Right renal cortex interstitium (tissue), 3 donors: ENCODE data around the gene TBC1D22B. TPM values are rescaled to one million over a fixed set of nuclear protein-coding genes. Genes with fewer than 3 reads are reported as not detected.
"Not testable (repeated sequence)": the region's sequence is repeated elsewhere in the genome, so short reads cannot be mapped to it uniquely, and the experiment has no call there.

Experiments used
- DNase-seq, 3 donors: peaks; one replicate each; pipeline ENCODE4 v3.0.0-alpha.2; 2013; ENCODE audit warnings: low read depth in 3 of 3, low spot score in 2 of 3
- polyA plus RNA-seq, 3 donors: library from polyadenylated mRNA; unstranded; fragments of 120-200 nt; gene quantifications; one replicate each; pipeline ENCODE4 v1.2.1, GENCODE V29; 2013; ENCODE audit not compliant: insufficient read length in 3 of 3

The TBC1D22B gene
- polyA plus RNA-seq, 3 donors = 14.3 to 14.6 (median 14.4) TPM

DNA sequence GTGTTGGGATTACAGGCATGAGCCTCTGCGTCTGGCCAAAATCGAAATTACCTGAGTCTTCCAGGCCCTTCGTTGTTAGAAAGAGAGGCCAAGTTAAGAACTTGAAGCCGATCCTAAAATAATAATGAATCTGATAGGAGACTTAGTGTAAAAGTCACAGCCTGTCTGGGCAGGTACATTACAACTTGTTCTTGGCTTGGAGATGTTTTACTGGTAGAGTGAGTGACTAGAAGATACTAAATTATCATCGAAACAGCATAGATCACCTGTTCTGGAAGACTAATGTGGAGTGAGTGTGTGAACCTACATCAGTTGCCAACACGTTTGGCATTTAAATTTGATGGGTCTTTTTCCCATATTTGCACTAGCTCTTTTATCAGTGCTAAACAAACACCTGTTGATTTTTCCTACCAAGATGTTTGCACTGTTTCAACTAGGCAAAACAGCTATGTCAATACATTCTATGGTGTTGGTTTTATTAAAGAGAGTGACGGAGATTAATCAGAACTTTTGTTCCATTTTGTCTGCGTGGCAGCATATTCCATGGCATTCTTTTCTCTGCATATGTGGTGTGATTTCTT lies 5.0 kb downstream of the TBC1D22B start:
- DNase-seq = no peak

DNA sequence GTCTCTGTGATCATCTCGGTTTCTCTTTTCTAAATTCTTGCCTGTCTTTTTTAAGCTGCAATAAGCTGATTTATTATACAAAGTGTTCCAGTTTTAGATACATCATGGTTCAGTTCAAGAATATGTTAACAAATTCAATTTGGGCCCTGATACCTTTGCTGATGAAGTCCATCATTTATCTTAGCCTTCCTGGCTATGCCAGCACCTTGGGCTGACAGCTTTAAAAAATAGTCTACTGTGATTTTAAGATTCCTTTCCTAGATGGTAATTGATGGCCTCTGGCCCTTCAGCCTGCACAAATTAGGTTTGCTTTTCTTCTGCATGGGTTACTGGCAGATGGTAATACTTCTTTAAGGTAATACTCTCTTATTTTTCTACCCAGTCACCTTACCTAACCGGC lies 7.4 kb downstream of the TBC1D22B start:
- DNase-seq = no peak

DNA sequence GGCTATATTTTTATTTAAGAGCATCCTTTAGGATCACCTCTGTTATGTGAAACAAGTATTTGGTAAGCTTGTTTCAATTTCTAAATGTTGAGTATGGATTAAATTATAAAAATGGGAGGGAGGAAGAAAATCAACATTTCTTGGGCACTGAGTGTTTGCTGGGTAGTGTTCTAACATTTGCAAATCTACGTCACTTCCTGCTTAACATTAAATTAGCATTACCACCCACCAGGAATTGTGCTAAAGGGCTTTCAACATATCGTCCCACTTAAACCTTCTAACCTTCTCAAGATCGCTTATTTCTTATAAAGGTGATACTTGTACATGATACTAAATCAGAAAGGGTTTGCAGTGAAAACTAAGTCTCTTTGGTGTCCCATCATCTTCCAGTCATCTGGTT lies 8.3 kb downstream of the TBC1D22B start:
- DNase-seq = no peak

DNA sequence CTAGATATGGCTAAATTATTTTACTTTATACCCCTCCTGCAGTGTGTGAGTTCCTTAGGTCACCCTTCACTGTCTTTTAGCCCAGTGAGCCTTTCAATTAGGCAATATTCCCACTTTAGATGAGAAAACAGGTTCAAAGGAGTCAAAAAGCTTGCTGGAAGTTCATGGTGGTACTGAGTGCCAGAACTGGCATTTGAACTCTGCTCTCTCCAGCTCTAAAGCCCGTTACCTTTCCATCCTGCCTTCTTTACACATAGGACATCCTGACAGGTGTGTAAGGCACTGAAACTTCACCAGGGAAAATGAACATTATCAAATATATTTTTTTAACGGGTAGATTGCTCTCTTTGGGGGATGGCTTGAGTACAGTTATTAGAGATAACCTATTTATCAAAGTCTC lies 11.5 kb downstream of the TBC1D22B start:
- no peak for DNase-seq

DNA sequence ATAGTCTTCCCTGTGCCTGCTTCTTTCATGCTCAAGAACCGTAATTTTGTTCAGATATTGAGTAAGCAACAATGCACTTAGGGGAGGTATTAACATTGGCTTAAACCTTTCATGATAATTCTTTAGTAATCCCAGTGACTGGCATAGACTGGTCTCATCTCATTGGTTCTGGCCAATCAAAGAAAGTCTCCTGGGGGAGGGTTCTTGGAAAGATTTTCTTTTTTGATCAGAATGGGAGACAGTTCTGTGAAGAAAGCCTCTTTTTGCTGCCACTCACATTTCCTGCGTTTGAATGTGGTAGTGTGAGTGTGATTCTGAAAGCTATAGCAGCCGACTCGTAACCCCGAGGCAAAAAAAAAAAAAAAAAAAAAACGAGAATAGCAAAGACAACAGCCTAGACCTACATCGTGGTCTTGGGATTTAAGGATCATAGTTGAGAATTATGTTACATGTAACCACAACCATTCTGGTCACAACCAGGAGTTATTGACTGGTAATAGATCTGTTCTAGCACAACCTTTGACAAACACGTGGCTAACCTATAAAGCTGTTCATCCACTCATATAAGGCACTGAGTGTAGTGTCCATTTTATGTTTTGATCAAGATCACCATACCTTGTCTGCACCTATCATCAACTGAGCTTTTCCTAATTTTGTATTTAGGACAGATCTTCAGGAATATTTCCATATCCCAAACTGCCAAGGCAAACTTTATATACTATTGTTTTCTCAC lies 15.4 kb downstream of the TBC1D22B start:
- no peak for DNase-seq

DNA sequence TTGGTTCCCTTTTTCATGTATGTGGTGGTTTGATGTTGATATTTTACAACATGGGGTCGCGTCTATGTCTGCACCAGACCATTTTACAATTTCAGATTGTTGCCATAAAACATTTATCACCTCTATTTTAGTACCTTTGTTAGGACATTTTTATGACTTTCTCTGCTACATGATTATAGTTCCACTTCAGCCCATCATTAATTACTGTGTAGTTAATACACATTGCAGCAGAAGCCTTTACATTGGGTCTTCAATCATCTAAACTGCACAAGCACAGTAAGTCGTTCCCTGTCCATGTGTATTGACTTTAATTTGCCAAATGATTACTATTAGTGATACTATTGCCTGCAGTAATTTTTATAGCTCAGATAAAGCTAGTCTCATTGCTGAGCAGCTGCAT lies 16.1 kb downstream of the TBC1D22B start:
- peak in 1 of 3 donors; percentile 48 for DNase-seq

DNA sequence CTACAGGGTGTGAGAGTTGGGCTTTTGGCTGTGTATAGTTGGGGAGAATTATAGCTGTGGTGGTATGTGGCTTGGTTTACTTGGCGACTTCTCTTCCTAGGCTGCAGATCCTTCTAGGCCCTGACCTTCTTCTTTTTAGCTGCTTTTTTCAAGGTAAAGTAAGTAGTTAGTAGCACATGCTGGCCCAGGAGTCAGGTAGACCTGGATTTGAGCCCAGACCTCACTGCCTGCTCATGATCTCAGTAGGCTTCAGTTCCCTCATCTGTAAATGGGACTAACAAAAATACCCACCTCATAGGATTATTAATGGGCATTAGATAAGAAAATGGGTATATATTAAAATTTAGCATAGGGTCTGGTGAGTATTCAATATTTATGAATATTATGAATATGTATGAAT lies 17.8 kb downstream of the TBC1D22B start:
- no peak for DNase-seq

DNA sequence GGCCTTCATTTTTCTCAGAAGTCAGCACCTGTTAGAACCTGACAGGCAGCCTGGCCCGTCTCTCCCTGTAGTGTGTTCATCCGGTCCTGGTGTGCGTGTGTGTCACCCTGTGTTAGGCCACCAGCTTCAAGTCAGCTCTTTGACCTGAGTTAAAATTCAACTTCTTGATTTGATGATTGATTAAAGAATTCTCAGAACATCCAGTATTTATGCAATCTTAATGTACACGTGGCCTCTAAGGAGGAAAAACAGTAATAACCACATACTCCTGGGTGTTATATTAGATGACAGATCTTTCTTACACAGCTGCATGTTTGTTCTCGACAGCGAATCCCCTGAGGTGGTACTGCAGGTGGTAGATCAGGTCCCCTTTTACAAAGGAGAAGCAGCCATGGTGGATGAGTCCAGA lies 19.4 kb downstream of the TBC1D22B start:
- no peak for DNase-seq

DNA sequence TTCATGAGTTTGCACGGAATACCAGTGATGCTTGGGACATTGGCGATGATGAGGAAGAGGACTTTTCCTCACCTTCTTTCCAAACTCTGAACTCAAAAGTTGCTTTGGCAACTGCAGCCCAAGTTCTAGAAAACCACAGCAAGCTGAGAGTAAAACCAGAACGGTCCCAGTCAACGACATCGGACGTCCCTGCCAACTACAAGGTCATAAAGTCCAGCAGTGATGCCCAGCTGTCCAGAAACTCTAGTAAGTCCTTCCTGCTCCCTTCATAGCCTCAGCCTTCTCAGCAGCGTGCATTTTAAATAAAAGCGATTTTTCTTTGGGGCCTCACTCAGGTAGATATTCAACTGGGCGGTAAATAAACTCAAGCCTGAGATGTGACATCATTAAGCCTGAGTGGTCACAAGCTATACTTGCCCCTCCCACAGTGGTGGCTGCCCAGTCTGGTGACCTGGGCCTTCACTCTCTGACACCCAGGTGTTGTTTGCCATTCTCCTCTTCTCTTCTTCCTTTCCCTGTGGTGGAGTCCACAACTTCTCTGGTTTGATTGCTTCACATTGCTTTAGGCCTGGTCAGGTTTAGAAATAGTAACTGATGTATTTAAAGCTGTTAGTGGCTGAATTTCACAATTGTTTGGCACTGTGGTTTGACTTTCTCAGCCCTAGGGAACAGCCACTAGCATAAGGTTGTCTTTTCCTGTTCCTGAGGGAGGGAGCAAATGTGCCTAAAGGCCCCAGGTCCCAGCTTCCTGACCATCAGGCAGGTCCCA lies 22.0 kb downstream of the TBC1D22B start:
- no peak for DNase-seq

DNA sequence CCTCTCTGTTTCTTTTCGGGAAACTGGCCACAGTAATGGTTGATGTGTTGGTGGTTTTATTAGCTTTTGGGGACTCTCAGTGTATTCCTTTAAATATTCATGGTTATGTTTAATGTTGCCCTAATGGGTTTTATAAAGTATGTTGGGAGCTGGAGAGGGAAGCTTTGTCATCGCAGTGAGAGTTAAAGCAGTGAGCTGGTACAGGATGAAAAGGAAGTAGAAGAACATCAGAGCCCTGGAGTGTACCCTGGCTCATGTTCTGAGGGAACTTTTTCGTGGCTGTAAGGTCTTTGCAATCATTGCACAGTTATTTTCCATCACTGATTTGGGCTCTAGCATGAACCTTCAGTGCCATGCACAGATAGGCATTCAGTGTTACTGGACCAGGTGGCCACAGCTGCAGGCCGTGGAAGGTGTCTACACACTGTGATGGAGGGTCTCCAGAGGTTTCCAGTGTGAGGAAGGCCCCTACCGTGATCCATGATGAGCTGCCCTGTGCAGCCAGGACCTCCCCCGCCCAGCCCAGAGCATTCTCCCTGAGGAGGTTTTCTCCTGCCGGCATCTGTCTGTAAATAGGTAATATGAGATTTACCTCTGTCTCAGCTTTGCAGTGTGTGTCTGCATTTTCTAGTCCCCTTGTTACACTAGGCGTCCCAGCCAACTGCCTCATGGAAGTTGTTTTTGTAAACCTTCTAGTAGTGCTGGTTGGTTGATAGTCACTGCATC lies 22.8 kb downstream of the TBC1D22B start:
- no peak for DNase-seq

DNA sequence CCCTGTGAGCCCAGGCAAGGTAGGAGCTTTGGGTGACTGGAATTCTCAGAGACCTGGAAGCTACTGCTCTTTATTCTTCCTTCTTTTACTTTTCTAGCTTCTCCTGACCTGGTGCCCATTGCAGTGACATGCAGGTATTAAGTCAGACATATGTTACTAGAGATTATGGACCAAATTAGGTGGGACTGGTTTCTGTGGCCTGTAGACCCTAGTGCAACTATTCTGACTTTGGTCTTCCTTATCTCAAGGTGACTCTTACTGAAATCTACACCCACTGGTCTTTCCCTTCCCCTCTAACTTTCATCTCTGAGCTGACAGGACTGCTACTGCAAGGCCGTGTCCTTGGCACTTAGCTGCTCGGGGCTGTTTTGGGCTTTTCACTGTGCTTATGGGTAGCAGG lies 24.8 kb downstream of the TBC1D22B start:
- DNase-seq = no peak

DNA sequence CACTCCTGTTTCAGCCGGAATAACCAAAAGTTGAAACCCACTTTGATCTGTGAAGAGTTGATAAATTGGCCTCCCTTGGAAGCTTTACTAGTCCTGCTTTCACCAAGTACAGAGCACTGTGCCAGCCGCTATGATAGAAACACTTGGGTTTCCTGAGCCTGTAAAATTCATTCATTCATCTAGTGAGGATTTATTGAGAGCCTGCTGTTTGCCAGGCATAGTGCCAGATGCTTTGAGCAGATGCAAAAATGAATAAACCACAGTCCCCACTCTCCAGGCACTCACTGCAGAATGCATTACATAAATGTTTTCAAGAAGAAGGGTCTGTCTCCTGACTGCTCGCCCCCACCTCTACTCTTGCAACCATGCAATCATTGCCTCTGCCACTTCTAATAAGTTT lies 25.7 kb downstream of the TBC1D22B start:
- no peak for DNase-seq

DNA sequence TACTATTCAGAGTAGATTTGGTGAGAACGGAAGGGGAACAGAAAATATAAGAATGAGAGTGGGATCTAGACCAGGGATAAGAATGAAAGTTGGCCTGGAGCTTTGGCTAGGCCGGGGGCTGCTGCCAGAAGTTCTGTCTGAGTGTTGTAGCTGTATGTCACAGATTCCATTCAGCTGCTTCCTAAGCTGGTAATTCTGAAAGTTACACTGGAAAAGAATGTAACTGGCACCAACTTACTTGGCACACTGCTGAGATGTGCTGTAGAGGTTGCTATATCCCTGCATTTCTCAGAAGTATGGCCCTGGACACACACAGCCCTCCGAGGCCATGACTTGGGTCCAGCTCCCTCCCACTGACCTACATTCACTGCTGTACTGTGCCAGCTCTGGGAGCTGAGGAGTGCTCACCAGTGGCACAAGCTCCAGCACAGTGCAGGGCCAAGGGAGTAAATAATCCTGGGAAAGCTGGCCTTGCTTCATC lies 26.1 kb downstream of the TBC1D22B start:
- no peak for DNase-seq

DNA sequence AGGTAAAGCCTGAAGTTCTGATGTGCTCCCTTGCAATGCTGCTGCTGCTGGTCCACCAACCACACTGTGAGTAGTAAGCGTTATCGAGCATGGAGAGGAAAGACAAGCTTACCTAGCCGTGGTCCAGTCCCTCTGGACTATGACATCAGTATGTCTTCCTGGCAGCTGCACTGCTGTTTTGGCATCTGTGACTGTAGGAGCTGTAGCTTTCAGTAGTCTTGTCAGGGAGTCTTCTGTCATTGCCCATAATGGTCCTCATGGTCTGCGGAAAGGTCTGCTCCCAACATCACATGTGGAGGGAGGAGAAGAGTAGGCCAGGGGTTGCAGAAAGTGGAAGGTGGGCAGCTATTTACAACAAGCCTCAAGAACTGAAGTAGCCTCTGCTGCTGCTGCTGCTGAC lies 27.2 kb downstream of the TBC1D22B start:
- DNase-seq = no peak

DNA sequence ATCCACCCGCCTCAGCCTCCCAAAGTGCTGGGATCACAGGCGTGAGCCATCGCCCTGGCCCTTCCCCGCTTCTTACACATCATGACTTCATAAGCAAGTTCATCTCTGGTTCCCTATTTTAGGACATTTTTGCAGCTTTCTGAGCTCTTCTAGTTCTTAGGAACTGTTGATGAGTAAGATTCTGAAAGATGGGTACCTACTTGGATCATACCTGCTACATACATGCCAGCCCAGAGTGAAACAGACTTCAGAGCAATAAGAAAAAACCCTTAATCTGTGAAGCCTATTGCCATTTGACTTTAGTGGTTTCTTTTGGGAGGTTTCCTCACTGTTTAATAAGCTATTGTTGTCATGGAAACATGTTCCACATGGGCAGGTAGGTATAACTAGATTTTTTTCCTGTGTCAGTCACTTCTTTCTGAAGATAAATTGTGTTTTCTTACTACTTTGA lies 28.3 kb downstream of the TBC1D22B start:
- no peak for DNase-seq

DNA sequence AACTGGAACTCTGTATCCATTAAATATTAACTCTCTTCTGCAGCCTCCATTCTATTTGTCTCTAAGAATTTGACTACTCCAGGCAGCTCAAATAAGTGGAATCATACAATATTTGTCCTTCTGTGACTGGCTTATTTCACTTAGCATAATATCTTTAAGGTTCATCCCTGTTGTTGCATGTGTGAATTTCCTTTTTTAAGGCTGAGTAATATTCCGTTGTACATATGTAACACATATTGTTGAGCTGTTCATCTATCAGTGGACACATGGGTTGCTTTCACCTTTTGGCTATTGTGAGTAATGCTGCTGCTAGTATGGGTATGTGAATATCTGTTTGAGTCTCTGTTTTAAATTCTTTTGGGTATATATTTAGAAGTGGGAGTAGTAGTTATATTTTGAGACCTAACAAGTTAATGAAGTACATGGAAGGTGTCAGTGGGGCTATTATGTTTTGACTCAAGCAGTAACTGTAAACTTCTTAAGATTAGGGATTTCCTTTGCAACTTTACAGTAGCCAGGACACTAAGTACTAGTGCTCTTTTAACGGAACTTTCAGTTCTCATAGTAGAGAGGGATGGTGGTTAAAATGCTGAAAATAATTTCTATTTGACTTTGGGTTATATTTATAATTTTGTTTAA lies 30.1 kb downstream of the TBC1D22B start:
- DNase-seq = no peak

DNA sequence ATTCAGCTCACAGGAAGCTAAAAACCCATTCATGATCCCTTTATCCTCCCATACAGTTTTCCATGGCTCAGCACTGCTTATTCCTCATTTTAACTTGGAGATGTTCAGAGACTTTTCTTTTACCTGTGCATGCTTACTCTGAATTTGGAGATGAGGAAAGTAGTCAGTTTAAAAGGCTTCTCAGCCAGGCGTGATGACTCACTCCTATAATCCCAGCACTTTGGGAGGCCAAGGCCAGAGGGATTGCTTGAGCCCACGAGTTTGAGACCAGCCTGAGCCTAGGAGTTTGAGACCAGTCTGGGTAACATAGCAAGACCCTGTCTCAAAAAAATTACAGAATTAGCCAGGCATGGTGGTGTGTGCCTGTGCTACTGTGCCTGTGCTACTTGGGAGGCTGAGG lies 30.7 kb downstream of the TBC1D22B start:
- no peak for DNase-seq

DNA sequence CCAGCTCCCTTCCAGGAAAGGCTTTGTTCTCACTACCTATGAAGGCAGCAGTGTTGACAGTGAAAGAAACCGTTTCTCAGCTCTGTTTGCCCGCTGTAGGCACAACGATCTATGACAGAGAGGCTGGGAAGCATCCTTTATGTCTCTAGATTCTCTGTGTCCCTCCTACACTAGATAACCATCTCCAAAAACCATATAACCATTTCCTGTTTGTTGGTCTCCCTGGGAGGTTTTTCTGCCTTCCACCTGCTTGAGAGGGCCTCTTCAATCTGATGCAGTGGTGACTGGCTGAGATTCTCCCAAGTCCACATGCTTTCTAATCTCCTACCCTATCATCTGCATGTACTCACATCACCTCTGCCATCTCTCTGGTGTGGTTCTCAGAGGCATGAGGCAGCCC lies 32.4 kb downstream of the TBC1D22B start:
- DNase-seq = no peak

DNA sequence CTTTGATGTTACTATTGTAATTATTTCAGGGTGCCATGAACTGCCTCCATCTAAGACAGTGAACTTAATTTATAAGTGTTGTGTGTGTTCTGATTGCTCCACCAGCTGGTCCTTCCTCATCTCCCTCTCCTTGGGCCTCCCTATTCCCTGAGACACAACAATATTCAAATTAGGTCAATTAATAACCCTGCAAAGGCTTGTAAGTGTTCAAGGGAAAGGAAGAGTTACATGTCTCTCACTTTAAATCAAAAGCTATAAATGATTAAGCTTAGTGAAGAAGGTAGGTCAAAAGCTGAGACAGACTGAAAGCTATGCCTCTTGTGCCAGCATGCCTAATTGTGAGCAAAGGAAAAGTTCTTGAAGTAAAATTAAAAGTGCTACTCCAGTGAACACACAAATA lies 35.9 kb downstream of the TBC1D22B start:
- no peak for DNase-seq

DNA sequence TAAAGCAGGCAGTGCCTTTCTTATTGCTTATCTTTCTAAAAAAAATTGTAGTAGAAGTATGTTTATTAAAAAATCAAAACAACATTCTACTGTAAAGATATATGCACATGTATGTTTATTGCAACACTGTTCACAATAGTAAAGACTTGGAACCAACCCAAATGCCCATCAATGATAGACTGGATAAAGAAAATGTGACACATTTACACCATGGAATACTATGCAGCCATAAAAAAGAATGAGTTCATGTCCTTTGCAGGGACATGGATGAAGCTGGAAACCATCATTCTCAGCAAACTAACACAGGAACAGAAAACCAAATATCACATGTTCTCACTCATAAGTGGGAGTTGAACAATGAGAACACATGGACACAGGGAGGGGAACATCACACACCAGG lies 40.1 kb downstream of the TBC1D22B start:
- not testable (repeated sequence) for DNase-seq

DNA sequence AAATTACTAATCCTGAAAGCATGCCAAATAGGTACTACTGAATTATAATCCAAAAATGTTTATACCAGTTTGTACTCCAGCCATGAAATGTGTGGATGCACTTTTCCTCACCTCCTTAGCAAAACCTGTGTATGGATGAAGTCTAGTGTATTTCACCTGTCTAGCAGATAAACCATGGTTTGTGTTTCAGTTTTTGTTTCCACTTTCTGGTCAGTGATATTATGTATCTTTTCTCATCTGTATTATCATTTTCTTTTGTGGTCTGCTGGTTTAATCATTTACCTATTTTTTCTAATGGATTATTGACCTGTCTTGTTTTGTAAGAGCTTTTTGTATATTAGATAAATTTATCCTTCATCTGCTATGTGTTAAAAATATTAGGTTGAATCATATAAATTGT lies 41.4 kb downstream of the TBC1D22B start:
- DNase-seq = no peak
